Measurements from ENCODE around the gene PLB1.

The PLB1 gene

GRCh38 chr2:28509361-28509760, 13.5 kb downstream of the PLB1 start:
- Histone ChIP-seq H3K79me2 (ENCODE audit: insufficient read depth, low read length) (no peaks in the 10 kb centered on the region), H3K9me2 (replicated peaks; ENCODE audit: low read depth, low read length) (no peaks in the 10 kb centered on the region), H3F3A (ENCODE audit: low read depth) (no peaks in the 10 kb centered on the region), H3K27me3 (ENCODE audit: insufficient read depth, low read length, poor library complexity, severe bottlenecking) (peaks cover 11% of the 10 kb centered on the region), H3K4me2 (ENCODE audit: low read depth, low read length, poor library complexity, severe bottlenecking) (no peak overlapping the region), H3K9ac (ENCODE audit: low read depth, low read length, poor library complexity, severe bottlenecking) (no peak overlapping the region), H2AFZ (ENCODE audit: low read length) (no peak overlapping the region), H3K4me1 (ENCODE audit: insufficient read depth, low read length, poor library complexity, severe bottlenecking) (peaks cover 8% of the 10 kb centered on the region), H4K20me1 (ENCODE audit: insufficient read depth, low read length, poor library complexity, severe bottlenecking) (no peaks in the 10 kb centered on the region), H3K9me3 (ENCODE audit: insufficient read depth, low read depth, low read length) (peaks cover 7% of the 10 kb centered on the region; the same call in 1 of the 2 replicates), H3K4me3 (ENCODE audit: low read length, poor library complexity, severe bottlenecking) (no peak overlapping the region), H3K36me3 (ENCODE audit: insufficient read depth, low read length) (no peaks in the 10 kb centered on the region)
- TF ChIP-seq, protein P1, sequence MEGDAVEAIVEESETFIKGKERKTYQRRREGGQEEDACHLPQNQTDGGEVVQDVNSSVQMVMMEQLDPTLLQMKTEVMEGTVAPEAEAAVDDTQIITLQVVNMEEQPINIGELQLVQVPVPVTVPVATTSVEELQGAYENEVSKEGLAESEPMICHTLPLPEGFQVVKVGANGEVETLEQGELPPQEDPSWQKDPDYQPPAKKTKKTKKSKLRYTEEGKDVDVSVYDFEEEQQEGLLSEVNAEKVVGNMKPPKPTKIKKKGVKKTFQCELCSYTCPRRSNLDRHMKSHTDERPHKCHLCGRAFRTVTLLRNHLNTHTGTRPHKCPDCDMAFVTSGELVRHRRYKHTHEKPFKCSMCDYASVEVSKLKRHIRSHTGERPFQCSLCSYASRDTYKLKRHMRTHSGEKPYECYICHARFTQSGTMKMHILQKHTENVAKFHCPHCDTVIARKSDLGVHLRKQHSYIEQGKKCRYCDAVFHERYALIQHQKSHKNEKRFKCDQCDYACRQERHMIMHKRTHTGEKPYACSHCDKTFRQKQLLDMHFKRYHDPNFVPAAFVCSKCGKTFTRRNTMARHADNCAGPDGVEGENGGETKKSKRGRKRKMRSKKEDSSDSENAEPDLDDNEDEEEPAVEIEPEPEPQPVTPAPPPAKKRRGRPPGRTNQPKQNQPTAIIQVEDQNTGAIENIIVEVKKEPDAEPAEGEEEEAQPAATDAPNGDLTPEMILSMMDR (conservative IDR thresholded peaks at IDR 0.05; ENCODE audit: low read length), result no peak
- no peak for TF ChIP-seq EZH2phosphoT487 (IDR thresholded peaks at IDR 0.05; ENCODE audit: borderline replicate concordance)

GRCh38 chr2:28510184-28510583, 14.3 kb downstream of the PLB1 start:
- TF ChIP-seq, protein P1 (conservative IDR thresholded peaks at IDR 0.05; ENCODE audit: low read length), result no peak
- no peak for TF ChIP-seq EZH2phosphoT487 (IDR thresholded peaks at IDR 0.05; ENCODE audit: borderline replicate concordance)
- Histone ChIP-seq H2AFZ (ENCODE audit: low read length) (no peak overlapping the region), H3K4me3 (ENCODE audit: low read length, poor library complexity, severe bottlenecking) (no peak overlapping the region), H3K27me3 (ENCODE audit: insufficient read depth, low read length, poor library complexity, severe bottlenecking) (peaks cover 11% of the 10 kb centered on the region), H3K4me1 (ENCODE audit: insufficient read depth, low read length, poor library complexity, severe bottlenecking) (peaks cover 8% of the 10 kb centered on the region), H3K9ac (ENCODE audit: low read depth, low read length, poor library complexity, severe bottlenecking) (no peak overlapping the region), H3K79me2 (ENCODE audit: insufficient read depth, low read length) (no peaks in the 10 kb centered on the region), H3K9me3 (ENCODE audit: insufficient read depth, low read depth, low read length) (peaks cover 7% of the 10 kb centered on the region; the same call in 1 of the 2 replicates), H3F3A (ENCODE audit: low read depth) (no peaks in the 10 kb centered on the region), H4K20me1 (ENCODE audit: insufficient read depth, low read length, poor library complexity, severe bottlenecking) (no peaks in the 10 kb centered on the region), H3K9me2 (replicated peaks; ENCODE audit: low read depth, low read length) (no peaks in the 10 kb centered on the region), H3K36me3 (ENCODE audit: insufficient read depth, low read length) (no peaks in the 10 kb centered on the region), H3K4me2 (ENCODE audit: low read depth, low read length, poor library complexity, severe bottlenecking) (no peak overlapping the region)

GRCh38 chr2:28511871-28512606, 16.2 kb downstream of the PLB1 start:
- no peaks in the 10 kb centered on the region for H3F3A ChIP-seq (ENCODE audit: low read depth)
- H3K4me3 ChIP-seq (ENCODE audit: low read length, poor library complexity, severe bottlenecking), result no peak overlapping the region
- H2AFZ ChIP-seq (ENCODE audit: low read length), result no peak overlapping the region

More at GRCh38 chr2:28511871-28512606, 16.2 kb downstream of the PLB1 start:
- H3K9me2 ChIP-seq (replicated peaks; ENCODE audit: low read depth, low read length), result no peaks in the 10 kb centered on the region
- TF ChIP-seq EZH2phosphoT487 (IDR thresholded peaks at IDR 0.05; ENCODE audit: borderline replicate concordance), result no peak
- TF ChIP-seq, protein P1 (conservative IDR thresholded peaks at IDR 0.05; ENCODE audit: low read length), result no peak
- no peak overlapping the region for H3K9ac ChIP-seq (ENCODE audit: low read depth, low read length, poor library complexity, severe bottlenecking)
- no peak overlapping the region for H3K4me2 ChIP-seq (ENCODE audit: low read depth, low read length, poor library complexity, severe bottlenecking)
- H3K27me3 ChIP-seq (ENCODE audit: insufficient read depth, low read length, poor library complexity, severe bottlenecking), result peaks cover 16% of the 10 kb centered on the region
- no peaks in the 10 kb centered on the region for H4K20me1 ChIP-seq (ENCODE audit: insufficient read depth, low read length, poor library complexity, severe bottlenecking)
- no peaks in the 10 kb centered on the region for H3K36me3 ChIP-seq (ENCODE audit: insufficient read depth, low read length)
- H3K79me2 ChIP-seq (ENCODE audit: insufficient read depth, low read length), result no peaks in the 10 kb centered on the region
- H3K9me3 ChIP-seq (ENCODE audit: insufficient read depth, low read depth, low read length), result peaks cover 7% of the 10 kb centered on the region; the same call in 1 of the 2 replicates
- H3K4me1 ChIP-seq (ENCODE audit: insufficient read depth, low read length, poor library complexity, severe bottlenecking), result peaks cover 8% of the 10 kb centered on the region
